Endothelial cell of umbilical vein (primary cell): ENCODE measurements around the gene KRT77. TPM values are rescaled to one million over a fixed set of nuclear protein-coding genes. Genes with fewer than 3 reads are reported as not detected.

Source experiments
- BruUV-seq: library from RNA; stranded (reverse); fragments of 400-500 nt; replicated peaks from 2 replicates; lab custom pipeline; 2021; lab: Mats Ljungman, UMichigan
- CTCF ChIA-PET: fragments of 300-600, 350-600 bp; sonication (Branson Sonifier 250); formaldehyde crosslinking; loops from one replicate; lab custom pipeline; 2021; ENCODE audit warnings: antibody characterized with exemption, inconsistent platforms; lab: Charles Lee
- POLR2A ChIA-PET: fragments of 300-600, 350-600 bp; sonication (Branson Sonifier 250); formaldehyde crosslinking; loops from one replicate; lab custom pipeline; 2021; ENCODE audit warnings: antibody characterized with exemption, inconsistent platforms; lab: Charles Lee
- DNase-seq: peaks from one replicate; pipeline ENCODE4 v3.0.0-alpha.2; 2011; ENCODE audit warnings: low read depth, low spot score
- FAIRE-seq: peaks from 2 replicates; lab custom pipeline; 2011; peaks lifted over from hg19 to GRCh38; lab: Jason Lieb, UNC
- H2AFZ ChIP-seq: 2 replicates; pipeline ENCODE4 v1.6.0; 2012; ENCODE audit warnings: low read depth, low read length, control low read depth, inconsistent platforms
- H3K27ac ChIP-seq: 2 replicates; pipeline ENCODE4 v1.5.1; 2011; ENCODE audit warnings: low read depth, mild to moderate bottlenecking, control low read depth, low read length, moderate library complexity; ENCODE audit not compliant: insufficient read depth
- H3K27me3 ChIP-seq, 2 experiments: 2 replicates each; pipeline versions ENCODE4 v1.6.0 to v1.6.1; 2011; ENCODE audit warnings: low read length in 2 of 2, mixed read lengths in 1 of 2; ENCODE audit not compliant: control insufficient read depth in 2 of 2, insufficient read depth in 2 of 2
- H3K36me3 ChIP-seq, 2 experiments: 2 replicates in 1 of 2; 3 replicates in 1 of 2; pipeline ENCODE4 v1.5.1; 2011; ENCODE audit warnings: low read length in 2 of 2, mild to moderate bottlenecking in 1 of 2, moderate library complexity in 1 of 2; ENCODE audit not compliant: control insufficient read depth in 2 of 2, insufficient read depth in 2 of 2; ENCODE audit errors: extremely low read depth in 1 of 2
- H3K4me1 ChIP-seq: 3 replicates; pipeline ENCODE4 v1.5.1; 2011; ENCODE audit warnings: mild to moderate bottlenecking, low read length; ENCODE audit not compliant: control insufficient read depth, insufficient read depth; ENCODE audit errors: extremely low read depth
- H3K4me2 ChIP-seq: 2 replicates; pipeline ENCODE4 v1.6.1; 2011; ENCODE audit warnings: low read length, control low read depth, mixed read lengths; ENCODE audit not compliant: insufficient read depth
- H3K4me3 ChIP-seq, 3 experiments: fragments of 200-600 bp in 1 of 3; sonication (generic), shearing (Covaris generic) in 1 of 3; replicated peaks in 1 of 3; 2 replicates each; pipeline ENCODE4 v1.5.1; 2011 to 2016; ENCODE audit warnings: control low read depth in 3 of 3, low read length in 3 of 3, mild to moderate bottlenecking in 2 of 3, inconsistent platforms in 1 of 3, low read depth in 1 of 3, moderate library complexity in 1 of 3; ENCODE audit not compliant: insufficient read depth in 1 of 3
- H3K79me2 ChIP-seq: 2 replicates; pipeline ENCODE4 v1.6.0; 2012; ENCODE audit warnings: low read length, inconsistent platforms; ENCODE audit not compliant: control insufficient read depth, insufficient read depth
- H3K9ac ChIP-seq: replicated peaks from 2 replicates; pipeline ENCODE3; 2011; ENCODE audit warnings: low read length, control low read depth; ENCODE audit not compliant: insufficient read depth; ENCODE audit errors: extremely low read depth
- H3K9me1 ChIP-seq: replicated peaks from 3 replicates; pipeline ENCODE4 v1.6.0; 2011; ENCODE audit warnings: mild to moderate bottlenecking, low read length; ENCODE audit not compliant: control insufficient read depth, insufficient read depth; ENCODE audit errors: extremely low read depth
- H3K9me3 ChIP-seq: replicated peaks from 2 replicates; pipeline ENCODE4 v1.5.1; 2012; ENCODE audit warnings: low read length, inconsistent platforms; ENCODE audit not compliant: control insufficient read depth, insufficient read depth
- H4K20me1 ChIP-seq: replicated peaks from 2 replicates; pipeline ENCODE3; 2011; ENCODE audit warnings: mild to moderate bottlenecking, low read length; ENCODE audit not compliant: control insufficient read depth, insufficient read depth; ENCODE audit errors: extremely low read depth
- EZH2 ChIP-seq: IDR thresholded peaks from 2 replicates; pipeline ENCODE4 v1.6.1; 2012; ENCODE audit warnings: borderline replicate concordance, low read depth, mild to moderate bottlenecking, moderate library complexity, low read length, inconsistent platforms; ENCODE audit not compliant: severe bottlenecking
- FOS ChIP-seq: IDR thresholded peaks from 2 replicates; pipeline ENCODE4 v1.6.1; 2011; ENCODE audit warnings: mild to moderate bottlenecking, low read length, moderate library complexity, borderline replicate concordance; ENCODE audit not compliant: insufficient read depth
- GATA2 ChIP-seq: IDR thresholded peaks from 2 replicates; pipeline ENCODE4 v1.7.0; 2011; ENCODE audit warnings: low read depth, mild to moderate bottlenecking, moderate library complexity, mixed read lengths, low read length; ENCODE audit not compliant: insufficient read length, insufficient read depth
- JUN ChIP-seq: IDR thresholded peaks from 2 replicates; pipeline ENCODE4 v1.6.1; 2011; ENCODE audit warnings: borderline replicate concordance, low read depth; ENCODE audit not compliant: insufficient read length, insufficient read depth
- MYC ChIP-seq: IDR thresholded peaks from one replicate; pipeline ENCODE4 v1.6.1; 2011; ENCODE audit warnings: mild to moderate bottlenecking, low read depth, low read length
- POLR2A ChIP-seq: IDR thresholded peaks from 2 replicates; pipeline ENCODE4 v1.6.1; 2012; ENCODE audit warnings: low read depth, mild to moderate bottlenecking, control low read depth, low read length
- POLR2AphosphoS5 ChIP-seq: IDR thresholded peaks from 2 replicates; pipeline ENCODE4 v1.6.1; 2012; ENCODE audit warnings: low read depth, mild to moderate bottlenecking, control low read depth, low read length, moderate library complexity; ENCODE audit not compliant: insufficient read depth
- dilution Hi-C: fragments of 300-500 bp; cut with MboI; formaldehyde crosslinking; loops from one replicate; pipeline ENCODE4 v1.15.0; 2019; ENCODE audit warnings: low sequenced_read_pairs; ENCODE audit not compliant: extremely low pct_ligation_motif_present
- intact Hi-C: fragments of 100-400 bp; cut with micrococcal nuclease; formaldehyde crosslinking; loops from one replicate; pipeline ENCODE4 v1.10.0; 2022
- polyA plus RNA-seq, 4 experiments: library from polyadenylated mRNA; depleted of rRNA in 3 of 4; stranded (reverse) in 3 of 4; unstranded in 1 of 4; fragments of >200 nt; gene quantifications; 2 replicates each; pipeline versions ENCODE4 v1.2.1 to v1.2.3, GENCODE V29; 2011 to 2012; ENCODE audit warnings: missing spikeins in 1 of 4
- total RNA-seq: library from RNA; stranded (reverse); gene quantifications from 2 replicates; pipeline ENCODE4 v1.2.3, GENCODE V29; 2021
- TF ChIP-seq, protein P1 (sequence below), 2 donors: IDR thresholded peaks; 1 replicate in 1 of 2; 2 replicates in 1 of 2; pipeline ENCODE4 v1.5.1; 2011; ENCODE audit warnings: low read length in 2 of 2, mild to moderate bottlenecking in 2 of 2, moderate library complexity in 2 of 2, control low read depth in 1 of 2, inconsistent platforms in 1 of 2, low read depth in 1 of 2; ENCODE audit not compliant: insufficient read depth in 1 of 2; ENCODE audit errors: extremely low read depth in 1 of 2
- TF ChIP-seq, protein P2 (sequence below): IDR thresholded peaks from 2 replicates; pipeline ENCODE4 v1.6.1; 2011; ENCODE audit not compliant: insufficient read depth, insufficient read length

The KRT77 gene
- total and polyA plus RNA-seq, 2 donors (not counting 3 experiments of a cell fraction or from before 2014, with no cell fraction given): not detected

DNA sequence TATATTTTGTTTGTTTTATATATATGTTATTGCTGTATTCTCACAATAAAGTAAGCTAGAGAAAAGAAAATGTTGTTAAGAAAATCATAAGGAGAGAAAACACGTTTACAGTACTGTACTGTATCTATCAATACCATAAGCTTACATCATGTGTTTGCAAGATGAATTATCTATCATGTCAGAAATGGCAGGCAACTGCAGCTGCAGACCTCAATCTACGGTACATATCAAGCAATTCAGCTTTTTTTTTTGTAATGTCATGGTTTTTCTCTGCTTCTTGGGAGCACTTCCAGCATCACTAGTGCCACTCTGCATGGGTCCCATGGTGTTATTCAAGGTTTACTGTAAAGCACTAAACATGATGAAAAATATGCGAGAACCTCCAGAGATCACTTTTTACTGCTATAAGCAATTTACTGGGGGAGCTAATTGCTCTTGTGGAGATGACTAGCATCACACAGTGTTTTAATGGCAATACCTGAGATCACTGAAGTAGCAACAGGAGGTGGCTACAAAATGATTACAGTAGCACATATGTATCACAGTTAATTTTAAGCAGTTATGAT, 42.3 kb downstream of the KRT77 start:
- H3K4me2 ChIP-seq: no peak overlapping the region
- intact Hi-C loops (no loop called here), dilution Hi-C loops (no loop called here)
- no peak overlapping the region for H3K9ac ChIP-seq
- no peaks in the 10 kb centered on the region for H3K9me3 ChIP-seq
- H3K4me1 ChIP-seq: no peaks in the 10 kb centered on the region
- no peak overlapping the region for H3K4me3 ChIP-seq
- no peak overlapping the region for H2AFZ ChIP-seq
- ChIA-PET POLR2A (no interaction called here), CTCF (no interaction called here)
- H3K27ac ChIP-seq: no peak overlapping the region
- H3K9me1 ChIP-seq: no peaks in the 10 kb centered on the region
- no peaks in the 10 kb centered on the region for H3K79me2 ChIP-seq
- BruUV-seq: no TSS peak
- no peaks in the 10 kb centered on the region for H3K27me3 ChIP-seq
- TF ChIP-seq JUN (no peak), POLR2A (no peak)
- H4K20me1 ChIP-seq: no peaks in the 10 kb centered on the region
- DNase-seq (no peak), FAIRE-seq (no peak)
- H3K36me3 ChIP-seq: no peaks in the 10 kb centered on the region

DNA sequence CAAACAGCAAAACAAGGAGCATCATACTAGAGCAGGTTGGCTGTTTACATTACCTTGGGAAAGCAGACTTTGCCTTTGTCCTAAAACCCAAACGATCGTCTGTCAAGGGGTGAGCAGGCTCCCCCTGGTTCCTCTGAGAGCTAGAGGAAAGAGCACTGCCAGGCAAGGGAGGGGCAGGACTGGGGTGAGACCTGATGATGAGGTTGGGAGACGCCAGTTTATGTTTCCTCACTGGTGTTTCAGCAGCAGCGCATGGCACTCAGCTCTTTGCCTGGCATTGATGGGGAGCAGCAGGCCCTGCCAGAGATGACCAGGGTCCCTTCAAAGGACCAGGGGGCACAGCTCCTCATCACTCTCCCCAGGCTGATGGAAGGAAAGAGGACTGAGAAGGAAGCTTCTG, 43.4 kb downstream of the KRT77 start:
- H3K79me2 ChIP-seq: no peaks in the 10 kb centered on the region
- no TSS peak for BruUV-seq
- TF ChIP-seq POLR2A (no peak), FOS (no peak), POLR2AphosphoS5 (no peak), JUN (no peak), EZH2 (no peak), GATA2 (no peak), MYC (no peak)
- TF ChIP-seq, protein P1, sequence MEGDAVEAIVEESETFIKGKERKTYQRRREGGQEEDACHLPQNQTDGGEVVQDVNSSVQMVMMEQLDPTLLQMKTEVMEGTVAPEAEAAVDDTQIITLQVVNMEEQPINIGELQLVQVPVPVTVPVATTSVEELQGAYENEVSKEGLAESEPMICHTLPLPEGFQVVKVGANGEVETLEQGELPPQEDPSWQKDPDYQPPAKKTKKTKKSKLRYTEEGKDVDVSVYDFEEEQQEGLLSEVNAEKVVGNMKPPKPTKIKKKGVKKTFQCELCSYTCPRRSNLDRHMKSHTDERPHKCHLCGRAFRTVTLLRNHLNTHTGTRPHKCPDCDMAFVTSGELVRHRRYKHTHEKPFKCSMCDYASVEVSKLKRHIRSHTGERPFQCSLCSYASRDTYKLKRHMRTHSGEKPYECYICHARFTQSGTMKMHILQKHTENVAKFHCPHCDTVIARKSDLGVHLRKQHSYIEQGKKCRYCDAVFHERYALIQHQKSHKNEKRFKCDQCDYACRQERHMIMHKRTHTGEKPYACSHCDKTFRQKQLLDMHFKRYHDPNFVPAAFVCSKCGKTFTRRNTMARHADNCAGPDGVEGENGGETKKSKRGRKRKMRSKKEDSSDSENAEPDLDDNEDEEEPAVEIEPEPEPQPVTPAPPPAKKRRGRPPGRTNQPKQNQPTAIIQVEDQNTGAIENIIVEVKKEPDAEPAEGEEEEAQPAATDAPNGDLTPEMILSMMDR (IDR thresholded peaks at IDR 0.05; ENCODE audit: extremely low read depth in 1 of 2, insufficient read depth in 1 of 2, low read depth in 1 of 2, low read length in 2 of 2): no peak
- TF ChIP-seq, protein P2, sequence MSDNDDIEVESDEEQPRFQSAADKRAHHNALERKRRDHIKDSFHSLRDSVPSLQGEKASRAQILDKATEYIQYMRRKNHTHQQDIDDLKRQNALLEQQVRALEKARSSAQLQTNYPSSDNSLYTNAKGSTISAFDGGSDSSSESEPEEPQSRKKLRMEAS: no peak
- no peaks in the 10 kb centered on the region for H3K9me3 ChIP-seq
- no peak overlapping the region for H2AFZ ChIP-seq
- no peaks in the 10 kb centered on the region for H3K9me1 ChIP-seq
- dilution Hi-C loops (no loop called here), intact Hi-C loops (no loop called here)
- no peaks in the 10 kb centered on the region for H4K20me1 ChIP-seq
- H3K4me3 ChIP-seq: no peak overlapping the region
- no peak for FAIRE-seq
- H3K4me1 ChIP-seq: no peaks in the 10 kb centered on the region
- no peak for DNase-seq
- H3K27ac ChIP-seq: no peak overlapping the region
- H3K9ac ChIP-seq: no peak overlapping the region
- ChIA-PET CTCF (interaction anchor here (1.0 to 1.4 kb wide), 2 partner anchors 17 to 220 kb away, joined by 3 to 4 read pairs; no protein-coding TSS in a partner anchor), POLR2A (no interaction called here)
- H3K27me3 ChIP-seq: peaks cover 0 to 1% of the 10 kb centered on the region in 2 experiments
- no peaks in the 10 kb centered on the region for H3K36me3 ChIP-seq
- no peak overlapping the region for H3K4me2 ChIP-seq
